Astrocyte (in vitro differentiated cells and primary cell): ENCODE results near the gene ATP11A.

ENCODE experiments used
- EZH2 ChIP-seq: IDR thresholded peaks from 2 replicates; pipeline ENCODE4 v1.6.1; 2012; ENCODE audit warnings: mild to moderate bottlenecking, low read length, inconsistent platforms; ENCODE audit not compliant: insufficient read depth
- TF ChIP-seq, protein P1 (sequence below): IDR thresholded peaks from 2 replicates; pipeline ENCODE4 v1.5.1; 2011; ENCODE audit warnings: low read depth, mild to moderate bottlenecking, inconsistent platforms, low read length, moderate library complexity; ENCODE audit not compliant: insufficient read depth

DNA sequence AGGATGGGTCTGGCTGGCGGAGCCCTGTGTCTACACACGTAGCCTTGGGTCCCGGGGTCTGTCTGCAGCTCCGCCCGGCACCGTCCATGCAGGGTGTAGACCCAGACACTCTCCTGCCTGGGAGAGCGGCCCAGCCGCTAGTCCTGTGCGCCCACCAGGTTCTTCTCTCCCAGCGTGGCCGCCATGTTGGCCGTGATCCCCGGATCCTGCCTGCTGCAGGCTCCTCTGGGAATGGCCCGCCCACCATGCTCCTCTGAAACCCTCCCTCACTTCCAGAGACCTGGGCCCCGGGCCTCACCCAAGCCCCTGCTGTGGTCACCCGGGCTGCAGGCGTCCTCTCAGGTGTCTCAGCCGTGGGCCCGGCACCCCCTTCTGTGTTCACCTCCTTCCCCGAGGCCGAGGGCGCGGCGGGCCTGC lies 221.5 kb downstream of the ATP11A start:
- TF ChIP-seq, protein P1, sequence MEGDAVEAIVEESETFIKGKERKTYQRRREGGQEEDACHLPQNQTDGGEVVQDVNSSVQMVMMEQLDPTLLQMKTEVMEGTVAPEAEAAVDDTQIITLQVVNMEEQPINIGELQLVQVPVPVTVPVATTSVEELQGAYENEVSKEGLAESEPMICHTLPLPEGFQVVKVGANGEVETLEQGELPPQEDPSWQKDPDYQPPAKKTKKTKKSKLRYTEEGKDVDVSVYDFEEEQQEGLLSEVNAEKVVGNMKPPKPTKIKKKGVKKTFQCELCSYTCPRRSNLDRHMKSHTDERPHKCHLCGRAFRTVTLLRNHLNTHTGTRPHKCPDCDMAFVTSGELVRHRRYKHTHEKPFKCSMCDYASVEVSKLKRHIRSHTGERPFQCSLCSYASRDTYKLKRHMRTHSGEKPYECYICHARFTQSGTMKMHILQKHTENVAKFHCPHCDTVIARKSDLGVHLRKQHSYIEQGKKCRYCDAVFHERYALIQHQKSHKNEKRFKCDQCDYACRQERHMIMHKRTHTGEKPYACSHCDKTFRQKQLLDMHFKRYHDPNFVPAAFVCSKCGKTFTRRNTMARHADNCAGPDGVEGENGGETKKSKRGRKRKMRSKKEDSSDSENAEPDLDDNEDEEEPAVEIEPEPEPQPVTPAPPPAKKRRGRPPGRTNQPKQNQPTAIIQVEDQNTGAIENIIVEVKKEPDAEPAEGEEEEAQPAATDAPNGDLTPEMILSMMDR, result no peak
- TF ChIP-seq EZH2, result no peak
